GM23248 (cell line): ENCODE data around the gene LAP3.

ENCODE experiments used
- EZH2 ChIP-seq: fragments of 200-600 bp; sonication (generic); IDR thresholded peaks from 2 replicates; pipeline ENCODE4 v1.6.1; 2018; ENCODE audit warnings: antibody characterized with exemption, mild to moderate bottlenecking; ENCODE audit not compliant: insufficient read depth, poor library complexity, severe bottlenecking
- EZH2phosphoT487 ChIP-seq: fragments of 200-600 bp; sonication (generic); IDR thresholded peaks from 2 replicates; pipeline ENCODE4 v1.6.1; 2018; ENCODE audit warnings: antibody characterized with exemption, moderate library complexity, mild to moderate bottlenecking, low read depth; ENCODE audit not compliant: insufficient read depth

DNA sequence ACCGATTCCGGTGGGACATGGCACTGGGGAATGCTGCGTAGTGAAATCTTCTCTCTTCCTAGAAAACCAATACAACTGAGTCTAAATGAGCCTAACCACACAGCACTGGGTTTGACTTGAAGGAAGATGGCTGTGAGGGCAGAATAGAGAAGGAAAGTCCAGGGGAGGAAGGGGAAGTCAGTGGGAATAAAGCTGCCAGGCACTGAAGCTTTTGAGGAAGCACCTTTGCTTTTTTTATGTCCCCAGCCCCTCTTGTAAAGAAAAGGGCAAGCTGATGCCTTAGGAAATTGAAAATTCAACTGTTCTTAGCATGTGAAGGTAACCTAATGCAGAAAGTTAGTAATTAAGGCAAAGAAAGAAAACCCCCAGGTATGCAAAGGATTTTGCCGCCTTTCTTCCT is 58.1 kb downstream of the LAP3 start:
- TF ChIP-seq EZH2phosphoT487 (no peak), EZH2 (no peak)
